GM12878 (cell line): ENCODE results near the gene ELOF1. TPM values are rescaled to one million over a fixed set of nuclear protein-coding genes. Genes with fewer than 3 reads are reported as not detected.

Experiments used
- BACH1 ChIP-seq: fragments of 450-650 bp; IDR thresholded peaks from 2 replicates; pipeline ENCODE4 v1.6.1; 2017; ENCODE audit warnings: mild to moderate bottlenecking, borderline replicate concordance
- BHLHE40 ChIP-seq, 2 experiments: fragments of 450-650 bp in 1 of 2; IDR thresholded peaks; 2 replicates each; pipeline ENCODE4 v1.6.1; 2011 to 2017; ENCODE audit warnings: low read depth in 2 of 2, borderline replicate concordance in 1 of 2, improper control_type of control experiment in 1 of 2, low read length in 1 of 2, mild to moderate bottlenecking in 1 of 2
- CEBPB ChIP-seq, 2 experiments: fragments of 150-350 bp in 1 of 2; IDR thresholded peaks; 2 replicates each; pipeline ENCODE4 v1.6.1; 2012 to 2014; ENCODE audit warnings: low read depth in 2 of 2, low read length in 2 of 2, borderline replicate concordance in 1 of 2, inconsistent platforms in 1 of 2
- CHD2 ChIP-seq: IDR thresholded peaks from 2 replicates; pipeline ENCODE4 v1.6.1; 2011; ENCODE audit warnings: low read depth, low read length, improper control_type of control experiment, borderline replicate concordance
- CREB1 ChIP-seq: IDR thresholded peaks from 2 replicates; pipeline ENCODE4 v1.6.1; 2012; ENCODE audit warnings: low read depth, mild to moderate bottlenecking, inconsistent platforms
- CREM ChIP-seq: IDR thresholded peaks from 2 replicates; pipeline ENCODE4 v1.6.1; 2014; ENCODE audit warnings: antibody characterized with exemption, low read depth
- ELK1 ChIP-seq: IDR thresholded peaks from 2 replicates; pipeline ENCODE4 v1.6.1; 2012; ENCODE audit warnings: low read depth, low read length, improper control_type of control experiment
- PBX3 ChIP-seq: IDR thresholded peaks from 2 replicates; pipeline ENCODE4 v1.6.1; 2011; ENCODE audit warnings: mild to moderate bottlenecking, low read depth, low read length, moderate library complexity; ENCODE audit not compliant: insufficient replicate concordance
- SMARCA5 ChIP-seq: fragments of 450-650 bp; IDR thresholded peaks from 2 replicates; pipeline ENCODE4 v1.6.1; 2017; ENCODE audit warnings: mild to moderate bottlenecking
- SP1 ChIP-seq: IDR thresholded peaks from one replicate; pipeline ENCODE4 v1.6.1; 2011; ENCODE audit warnings: low read depth, low read length
- ZBED1 ChIP-seq: IDR thresholded peaks from 2 replicates; pipeline ENCODE4 v1.6.1; 2016; ENCODE audit warnings: borderline replicate concordance
- ZNF217 ChIP-seq: fragments of 450-650 bp; IDR thresholded peaks from 2 replicates; pipeline ENCODE4 v1.6.1; 2017; ENCODE audit warnings: antibody characterized with exemption, mild to moderate bottlenecking
- polyA plus RNA-seq, 11 experiments: library from polyadenylated mRNA; depleted of rRNA in 4 of 11; unstranded in 6 of 11; stranded (reverse) in 5 of 11; fragments of >200 nt; fragmentation: Nextera tagmentation in 4 of 11; fragmentation: Illumina TruSeq in 1 of 11; extraction: Ambion mirVana in 4 of 11; extraction: Trizol in 1 of 11; gene quantifications; 1 replicate in 1 of 11; 2 replicates in 10 of 11; pipeline versions ENCODE4 v1.2.1 to v1.2.3, GENCODE V29; 2011 to 2016; ENCODE audit warnings: inconsistent platforms in 2 of 11, missing spikeins in 2 of 11, low read depth in 1 of 11
- total RNA-seq, 4 experiments: library from RNA; depleted of rRNA in 3 of 4; stranded (reverse); fragments of >200 nt in 3 of 4; fragmentation: Illumina TruSeq in 1 of 4; extraction: Trizol in 1 of 4; gene quantifications; 2 replicates each; pipeline versions ENCODE4 v1.2.1 to v1.2.3, GENCODE V29; 2013 to 2021
- TF ChIP-seq, protein P1 (sequence below): fragments of 450-650 bp; IDR thresholded peaks from 2 replicates; pipeline ENCODE4 v1.6.1; 2016; ENCODE audit warnings: mild to moderate bottlenecking, moderate library complexity, borderline replicate concordance
- TF ChIP-seq, protein P2 (sequence below): fragments of 450-650 bp; IDR thresholded peaks from 2 replicates; pipeline ENCODE4 v1.6.1; 2014; ENCODE audit warnings: mild to moderate bottlenecking
- TF ChIP-seq, protein P3 (sequence below): IDR thresholded peaks from 2 replicates; pipeline ENCODE4 v1.6.1; 2012; ENCODE audit warnings: low read depth, low read length, improper control_type of control experiment

The ELOF1 gene
- total and polyA plus RNA-seq, 10 of the 15 experiments (the other 5 are each of a cell fraction or from before 2014, with no cell fraction given), result 11.7 to 124 (median 92.9) TPM

DNA sequence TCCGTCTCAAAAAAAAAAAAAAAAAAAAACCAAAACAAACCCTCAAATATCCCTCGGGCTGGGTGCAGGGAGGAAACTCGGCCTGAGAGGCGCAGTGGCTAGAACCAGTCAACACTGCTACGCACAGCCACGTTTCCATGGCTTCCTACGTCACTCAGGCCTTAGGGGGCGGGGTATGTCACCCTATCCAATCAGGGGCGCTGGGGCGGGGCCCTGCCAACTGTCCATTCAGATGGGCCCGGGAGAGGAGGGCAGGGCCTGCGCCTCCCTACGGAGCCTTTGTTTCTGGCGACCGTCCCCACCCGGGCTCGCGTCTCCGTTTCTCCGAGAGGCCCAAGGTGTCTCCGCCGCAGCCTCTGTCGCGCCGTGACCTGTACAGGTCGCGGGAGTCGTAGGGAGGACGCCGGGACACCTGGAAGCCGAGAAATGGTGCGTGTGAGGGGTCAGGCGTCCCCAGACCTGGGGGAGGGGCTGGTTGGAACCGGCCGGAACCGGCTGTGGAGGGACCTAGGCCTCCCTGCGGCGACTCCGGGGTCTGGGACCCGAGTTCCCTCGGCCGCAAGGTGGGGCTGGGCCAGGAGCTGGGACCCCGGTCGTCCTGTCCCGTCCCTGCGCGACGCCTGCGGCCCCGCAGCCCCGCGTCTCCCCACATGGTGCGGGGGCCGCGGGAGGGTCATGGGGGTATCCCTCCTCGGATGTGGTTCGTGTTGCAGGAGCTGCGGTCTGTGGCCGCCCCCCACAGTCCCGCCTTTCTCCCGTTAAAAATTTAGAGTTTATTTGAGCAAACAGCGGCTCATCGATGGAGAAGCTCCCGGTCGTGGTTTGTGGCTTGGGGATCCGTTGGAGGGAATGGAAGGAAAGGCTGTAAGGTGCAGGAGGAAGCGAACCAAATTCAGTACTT, 38.4 kb upstream of the ELOF1 start, which contains the start of gene ZNF627 (continued):
- TF ChIP-seq, protein P1, sequence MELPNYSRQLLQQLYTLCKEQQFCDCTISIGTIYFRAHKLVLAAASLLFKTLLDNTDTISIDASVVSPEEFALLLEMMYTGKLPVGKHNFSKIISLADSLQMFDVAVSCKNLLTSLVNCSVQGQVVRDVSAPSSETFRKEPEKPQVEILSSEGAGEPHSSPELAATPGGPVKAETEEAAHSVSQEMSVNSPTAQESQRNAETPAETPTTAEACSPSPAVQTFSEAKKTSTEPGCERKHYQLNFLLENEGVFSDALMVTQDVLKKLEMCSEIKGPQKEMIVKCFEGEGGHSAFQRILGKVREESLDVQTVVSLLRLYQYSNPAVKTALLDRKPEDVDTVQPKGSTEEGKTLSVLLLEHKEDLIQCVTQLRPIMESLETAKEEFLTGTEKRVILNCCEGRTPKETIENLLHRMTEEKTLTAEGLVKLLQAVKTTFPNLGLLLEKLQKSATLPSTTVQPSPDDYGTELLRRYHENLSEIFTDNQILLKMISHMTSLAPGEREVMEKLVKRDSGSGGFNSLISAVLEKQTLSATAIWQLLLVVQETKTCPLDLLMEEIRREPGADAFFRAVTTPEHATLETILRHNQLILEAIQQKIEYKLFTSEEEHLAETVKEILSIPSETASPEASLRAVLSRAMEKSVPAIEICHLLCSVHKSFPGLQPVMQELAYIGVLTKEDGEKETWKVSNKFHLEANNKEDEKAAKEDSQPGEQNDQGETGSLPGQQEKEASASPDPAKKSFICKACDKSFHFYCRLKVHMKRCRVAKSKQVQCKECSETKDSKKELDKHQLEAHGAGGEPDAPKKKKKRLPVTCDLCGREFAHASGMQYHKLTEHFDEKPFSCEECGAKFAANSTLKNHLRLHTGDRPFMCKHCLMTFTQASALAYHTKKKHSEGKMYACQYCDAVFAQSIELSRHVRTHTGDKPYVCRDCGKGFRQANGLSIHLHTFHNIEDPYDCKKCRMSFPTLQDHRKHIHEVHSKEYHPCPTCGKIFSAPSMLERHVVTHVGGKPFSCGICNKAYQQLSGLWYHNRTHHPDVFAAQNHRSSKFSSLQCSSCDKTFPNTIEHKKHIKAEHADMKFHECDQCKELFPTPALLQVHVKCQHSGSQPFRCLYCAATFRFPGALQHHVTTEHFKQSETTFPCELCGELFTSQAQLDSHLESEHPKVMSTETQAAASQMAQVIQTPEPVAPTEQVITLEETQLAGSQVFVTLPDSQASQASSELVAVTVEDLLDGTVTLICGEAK, result no peak
- TF ChIP-seq ZNF217 (no peak), CREB1 (peak; percentile 92), ELK1 (peak; percentile 7; the same call in 1 of the 2 replicates), SMARCA5 (peak; percentile 41; the same call in 1 of the 2 replicates), BHLHE40 (IDR thresholded peaks at IDR 0.05; ENCODE audit: borderline replicate concordance in 1 of 2, low read depth in 2 of 2, low read length in 1 of 2) (peak in 1 of 2 experiments; percentile 46; a peak in 2 of 4 replicates), CREM (peak; percentile 85), CEBPB (IDR thresholded peaks at IDR 0.05; ENCODE audit: borderline replicate concordance in 1 of 2, low read depth in 2 of 2, low read length in 2 of 2) (no peak), BACH1 (peak; percentile 81), SP1 (peak; percentile 86), ZBED1 (no peak), CHD2 (peak; percentile 45; the same call in 1 of the 2 replicates), PBX3 (peak; percentile 93)
- TF ChIP-seq, protein P2, sequence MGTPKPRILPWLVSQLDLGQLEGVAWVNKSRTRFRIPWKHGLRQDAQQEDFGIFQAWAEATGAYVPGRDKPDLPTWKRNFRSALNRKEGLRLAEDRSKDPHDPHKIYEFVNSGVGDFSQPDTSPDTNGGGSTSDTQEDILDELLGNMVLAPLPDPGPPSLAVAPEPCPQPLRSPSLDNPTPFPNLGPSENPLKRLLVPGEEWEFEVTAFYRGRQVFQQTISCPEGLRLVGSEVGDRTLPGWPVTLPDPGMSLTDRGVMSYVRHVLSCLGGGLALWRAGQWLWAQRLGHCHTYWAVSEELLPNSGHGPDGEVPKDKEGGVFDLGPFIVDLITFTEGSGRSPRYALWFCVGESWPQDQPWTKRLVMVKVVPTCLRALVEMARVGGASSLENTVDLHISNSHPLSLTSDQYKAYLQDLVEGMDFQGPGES, result no peak; the same call in 1 of the 2 replicates
- TF ChIP-seq, protein P3, sequence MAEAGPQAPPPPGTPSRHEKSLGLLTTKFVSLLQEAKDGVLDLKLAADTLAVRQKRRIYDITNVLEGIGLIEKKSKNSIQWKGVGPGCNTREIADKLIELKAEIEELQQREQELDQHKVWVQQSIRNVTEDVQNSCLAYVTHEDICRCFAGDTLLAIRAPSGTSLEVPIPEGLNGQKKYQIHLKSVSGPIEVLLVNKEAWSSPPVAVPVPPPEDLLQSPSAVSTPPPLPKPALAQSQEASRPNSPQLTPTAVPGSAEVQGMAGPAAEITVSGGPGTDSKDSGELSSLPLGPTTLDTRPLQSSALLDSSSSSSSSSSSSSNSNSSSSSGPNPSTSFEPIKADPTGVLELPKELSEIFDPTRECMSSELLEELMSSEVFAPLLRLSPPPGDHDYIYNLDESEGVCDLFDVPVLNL, result no peak
